Stimulated activated CD4-positive, alpha-beta T cell treated with anti-CD3 and anti-CD28 coated beads, Interleukin-15, amount 100 ng/mL, for 24 hours (primary cell): ENCODE data around the gene PSMB8.

Experiments
- DNase-seq: peaks from one replicate; pipeline ENCODE4 v3.0.0-alpha.2; 2020

The PSMB8 gene

DNA sequence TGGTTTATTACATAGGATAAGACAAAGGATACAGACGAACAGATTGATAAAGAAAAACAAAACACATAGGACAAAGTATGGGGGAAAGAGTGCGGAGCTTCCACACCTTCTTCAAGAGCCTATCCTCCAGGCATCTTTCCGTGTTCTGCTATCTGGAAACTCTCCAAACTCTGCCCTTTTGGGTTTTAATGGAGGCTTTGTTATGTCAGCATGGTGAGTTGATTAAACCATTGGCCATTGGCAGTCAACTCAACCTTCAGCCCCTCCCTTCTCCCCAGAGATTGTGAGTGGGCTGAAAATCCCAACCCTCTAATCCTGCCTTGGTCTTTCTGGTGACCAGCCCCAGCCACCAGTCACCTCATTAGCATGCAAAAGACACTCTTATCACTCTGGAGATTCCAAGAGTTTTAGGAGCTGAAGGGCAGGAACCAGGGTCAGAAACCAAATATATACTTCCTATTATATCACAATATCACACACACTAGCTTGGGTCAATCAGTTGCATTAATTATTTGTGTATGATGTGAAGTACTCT lies 50.9 kb downstream of the PSMB8 start:
- no peak for DNase-seq
